Suprapubic skin (tissue), 3 donors: Measurements from ENCODE around the gene RNF44.

Experiments
- POLR2AphosphoS5 ChIP-seq, 3 donors: sonication (generic); formaldehyde crosslinking; IDR thresholded peaks; one replicate each; pipeline ENCODE4 v1.6.1; 2017; ENCODE audit warnings: antibody characterized with exemption in 3 of 3
- TF ChIP-seq, protein P1 (sequence below), 2 donors: fragments of 200-600 bp in 1 of 2; fragments of 450-650 bp in 1 of 2; sonication (generic) in 1 of 2; IDR thresholded peaks; one replicate each; pipeline ENCODE4 v1.5.1; 2016 to 2019; ENCODE audit warnings: antibody characterized with exemption in 2 of 2, mild to moderate bottlenecking in 1 of 2, moderate library complexity in 1 of 2

DNA sequence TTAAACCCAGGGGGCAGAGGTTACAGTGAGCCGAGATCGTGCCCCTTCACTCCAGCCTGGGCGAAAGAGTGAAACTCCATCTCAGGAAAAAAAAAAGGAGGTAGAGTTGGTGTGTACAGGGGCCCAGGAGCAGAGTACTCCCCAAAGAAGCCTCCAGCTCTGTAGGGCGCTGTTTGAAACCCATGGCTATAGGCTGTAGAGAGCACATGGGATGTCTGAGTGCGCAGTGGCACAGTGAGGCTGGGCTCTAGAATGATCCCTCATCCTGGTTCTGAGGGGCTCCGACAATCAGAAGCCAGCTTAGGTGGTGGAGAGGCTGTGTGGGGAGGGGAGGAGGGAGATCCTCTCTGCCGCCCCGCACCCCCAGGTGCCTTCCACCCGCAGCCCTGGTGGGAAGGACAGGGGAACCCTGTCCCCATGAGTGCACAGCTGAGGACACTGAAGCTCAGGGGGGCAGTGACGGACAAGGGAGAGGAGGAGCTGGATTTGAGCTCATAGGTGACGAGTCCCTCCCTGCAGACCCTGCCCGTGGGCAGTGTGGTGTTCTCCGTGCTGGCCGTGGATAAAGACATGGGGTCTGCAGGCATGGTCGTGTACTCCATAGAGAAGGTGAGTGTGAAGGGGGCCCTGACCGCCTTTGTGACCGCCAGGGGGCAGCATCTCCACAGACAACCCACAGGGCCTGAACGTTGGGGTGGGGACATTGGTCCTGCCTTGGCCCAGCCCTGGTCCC is 36.5 kb upstream of the RNF44 start:
- no peak for TF ChIP-seq POLR2AphosphoS5 (IDR thresholded peaks at IDR 0.05)
- TF ChIP-seq, protein P1, sequence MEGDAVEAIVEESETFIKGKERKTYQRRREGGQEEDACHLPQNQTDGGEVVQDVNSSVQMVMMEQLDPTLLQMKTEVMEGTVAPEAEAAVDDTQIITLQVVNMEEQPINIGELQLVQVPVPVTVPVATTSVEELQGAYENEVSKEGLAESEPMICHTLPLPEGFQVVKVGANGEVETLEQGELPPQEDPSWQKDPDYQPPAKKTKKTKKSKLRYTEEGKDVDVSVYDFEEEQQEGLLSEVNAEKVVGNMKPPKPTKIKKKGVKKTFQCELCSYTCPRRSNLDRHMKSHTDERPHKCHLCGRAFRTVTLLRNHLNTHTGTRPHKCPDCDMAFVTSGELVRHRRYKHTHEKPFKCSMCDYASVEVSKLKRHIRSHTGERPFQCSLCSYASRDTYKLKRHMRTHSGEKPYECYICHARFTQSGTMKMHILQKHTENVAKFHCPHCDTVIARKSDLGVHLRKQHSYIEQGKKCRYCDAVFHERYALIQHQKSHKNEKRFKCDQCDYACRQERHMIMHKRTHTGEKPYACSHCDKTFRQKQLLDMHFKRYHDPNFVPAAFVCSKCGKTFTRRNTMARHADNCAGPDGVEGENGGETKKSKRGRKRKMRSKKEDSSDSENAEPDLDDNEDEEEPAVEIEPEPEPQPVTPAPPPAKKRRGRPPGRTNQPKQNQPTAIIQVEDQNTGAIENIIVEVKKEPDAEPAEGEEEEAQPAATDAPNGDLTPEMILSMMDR (IDR thresholded peaks at IDR 0.05): peak; percentile 25 to 79
